GM18498 (cell line): ENCODE results near the gene MPP3.

ENCODE experiments used
- ATAC-seq: cut with Tn5 transposase; IDR thresholded peaks from one replicate; pipeline ENCODE4 v1.9.1; 2021; ENCODE audit warnings: mild to moderate bottlenecking, moderate library complexity; ENCODE audit not compliant: unreplicated experiment

MPP3 gene

DNA sequence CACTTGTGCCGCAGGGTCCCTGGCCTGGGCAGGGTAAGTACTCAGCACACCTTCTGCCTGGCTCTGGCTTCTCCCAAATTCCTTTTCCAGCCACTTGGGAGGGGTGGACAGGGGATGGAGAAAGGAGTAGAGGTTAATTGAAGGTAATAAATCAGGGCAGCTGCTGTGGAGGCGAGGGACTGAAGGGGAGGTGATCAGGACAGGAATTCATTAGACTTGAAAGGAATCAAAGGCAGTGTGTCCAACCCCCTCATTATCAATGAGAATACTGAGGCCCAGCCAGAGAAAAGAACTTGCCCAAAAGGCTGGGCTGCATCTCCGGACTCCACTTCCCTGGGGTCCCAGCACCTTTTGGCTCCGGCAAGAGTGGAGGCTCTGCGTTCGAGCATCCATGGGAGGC lies 76.7 kb downstream of the MPP3 start:
- ATAC-seq, result no peak

DNA sequence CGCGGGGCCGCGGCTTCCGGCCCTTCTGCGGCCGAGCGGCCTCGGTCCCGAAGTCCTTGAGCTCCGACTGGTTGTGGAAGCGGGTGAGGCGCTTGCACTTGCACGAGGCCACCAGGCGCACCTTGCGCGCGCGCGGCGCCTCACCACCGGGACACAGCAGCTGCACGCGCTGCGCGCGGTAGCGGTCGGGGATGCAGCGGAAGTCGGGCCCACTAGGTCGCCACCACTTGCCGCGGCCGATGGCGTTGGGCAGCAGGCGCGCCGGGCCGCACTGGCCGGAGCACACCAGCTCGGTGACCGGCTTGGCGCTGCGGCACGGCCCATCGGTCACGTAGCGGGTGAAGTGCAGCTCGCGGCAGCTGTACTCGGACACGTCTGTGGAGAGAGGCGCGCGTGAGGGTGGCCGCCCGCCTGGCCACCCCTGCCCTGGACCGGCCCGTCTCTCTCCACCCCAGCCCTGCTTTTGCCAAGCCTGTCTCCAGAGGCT lies 77.5 kb downstream of the MPP3 start:
- ATAC-seq, result no peak

DNA sequence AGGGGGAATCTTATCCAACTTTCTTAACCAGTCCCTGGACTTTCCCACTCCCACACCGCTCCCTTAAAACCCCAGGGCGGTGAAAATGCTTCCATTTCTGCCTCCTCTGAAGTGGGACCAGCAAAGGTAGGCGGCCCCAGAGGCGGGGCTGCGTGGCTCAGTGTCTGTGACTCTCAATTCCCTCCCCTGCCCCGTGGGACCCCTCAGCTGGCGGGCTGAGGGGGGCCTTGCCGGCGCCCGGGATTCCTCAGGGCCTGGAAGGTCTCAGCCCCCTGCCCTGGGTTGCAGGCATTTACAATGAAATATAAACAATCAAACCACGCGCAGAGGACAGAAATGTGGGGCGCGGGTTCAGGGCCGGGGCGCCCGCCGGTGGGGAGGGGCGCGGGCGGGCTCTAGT lies 78.0 kb downstream of the MPP3 start:
- ATAC-seq, result no peak

DNA sequence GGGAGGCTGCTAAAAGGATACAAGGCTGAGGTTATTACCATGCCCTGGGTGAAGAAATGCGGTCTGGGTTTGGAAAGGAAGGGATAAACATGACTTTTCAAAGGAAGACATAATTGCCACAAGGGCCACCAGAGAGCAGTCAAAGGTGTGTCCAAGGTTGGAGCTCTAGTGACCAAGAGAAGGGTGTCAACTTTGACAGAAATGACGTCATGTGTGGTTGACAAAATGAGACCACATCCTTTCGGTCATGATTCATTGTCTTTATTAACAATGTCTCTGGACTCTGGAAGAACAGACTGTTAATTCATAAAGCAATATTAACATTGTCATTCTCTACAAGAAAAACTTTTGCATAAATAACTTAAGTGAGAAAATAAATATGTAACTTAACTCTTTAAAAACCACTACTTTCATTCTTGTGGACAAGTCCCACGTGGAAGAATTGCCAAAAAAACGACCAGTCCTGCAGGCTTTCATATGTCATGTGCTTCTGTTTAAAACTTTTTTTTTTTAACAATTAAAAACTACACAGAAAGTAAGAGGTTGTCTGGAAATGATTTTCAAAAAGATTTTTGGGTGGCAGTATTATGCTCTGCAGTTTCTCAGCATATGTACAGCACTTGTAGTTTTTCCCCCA lies 79.3 kb downstream of the MPP3 start:
- no peak for ATAC-seq
